ENCODE results near the gene SKIC2. TPM values are rescaled to one million over a fixed set of nuclear protein-coding genes. Genes with fewer than 3 reads are reported as not detected.
"Not testable (repeated sequence)": the region's sequence is repeated elsewhere in the genome, so short reads cannot be mapped to it uniquely, and the experiment has no call there.

The SKIC2 gene
- total RNA-seq, 1 experiment from 2014 or later = 68.0 TPM

DNA sequence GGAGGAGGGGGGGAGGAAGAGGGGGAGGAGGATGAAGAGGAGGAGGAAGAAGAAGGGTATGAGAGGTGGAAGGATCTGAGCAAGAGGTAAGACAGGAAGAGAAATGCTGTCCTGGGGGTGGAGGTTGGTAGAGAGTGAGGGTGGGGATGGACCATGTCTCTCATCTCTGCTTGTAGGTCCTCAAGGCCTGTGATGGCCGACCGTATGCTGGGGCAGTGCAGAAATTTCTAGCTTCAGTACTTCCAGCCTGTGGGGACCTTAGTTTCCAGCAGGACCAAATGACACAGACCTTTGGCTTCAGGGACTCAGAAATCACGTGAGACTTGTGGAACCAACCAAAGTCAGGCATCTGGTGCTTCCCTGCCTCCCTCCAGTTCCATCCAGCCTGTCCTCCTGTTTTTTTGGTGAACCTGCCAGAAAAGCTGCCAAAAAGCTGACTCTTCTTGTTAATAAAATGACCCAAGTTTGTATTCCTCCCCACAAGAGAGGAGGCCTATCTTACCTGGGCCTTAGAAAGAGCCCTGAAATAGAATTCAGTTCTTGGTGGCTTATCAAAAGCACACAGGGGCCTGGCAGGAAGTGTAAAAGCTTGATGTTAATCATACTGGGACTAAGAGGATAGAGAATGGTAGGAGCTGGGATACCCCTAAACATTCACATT lies 20.4 kb downstream of the SKIC2 start:
- intact Hi-C loops (cut with micrococcal nuclease) = no loop called here
- no TSS peak for BruUV-seq (replicated peaks)
- no peaks in the 10 kb centered on the region for H3K79me2 ChIP-seq (ENCODE audit: insufficient read depth, low read length)
- no peak overlapping the region for H3K4me2 ChIP-seq (ENCODE audit: low read length)
- no peaks in the 10 kb centered on the region for H3K9me3 ChIP-seq (ENCODE audit: control insufficient read depth in 1 of 2, insufficient read depth in 1 of 2, low read depth in 1 of 2, low read length in 2 of 2)
- H4K20me1 ChIP-seq (ENCODE audit: insufficient read depth) = no peaks in the 10 kb centered on the region
- H3K27me3 ChIP-seq (ENCODE audit: insufficient read depth, low read length) = no peaks in the 10 kb centered on the region
- DNase-seq (ENCODE audit: low read depth, low spot score) (no peak), ATAC-seq (no peak)
- CTCF ChIA-PET = no interaction called here
- no peaks in the 10 kb centered on the region for H3K4me1 ChIP-seq (ENCODE audit: control insufficient read depth in 1 of 2, insufficient read depth in 2 of 2, low read length in 2 of 2)
- no peaks in the 10 kb centered on the region for H3K36me3 ChIP-seq (ENCODE audit: control insufficient read depth in 1 of 2, insufficient read depth in 2 of 2, low read length in 2 of 2)
- no peak overlapping the region for H2AFZ ChIP-seq (ENCODE audit: low read depth, low read length, poor library complexity, severe bottlenecking)
- RAD21 ChIA-PET (ENCODE audit: low non-redundant PET in 1 of 2, low total read pairs in 2 of 2, uncharacterized antibody in 2 of 2, unreplicated experiment in 2 of 2) = no interaction called here
- no peaks in the 10 kb centered on the region for H3K9me2 ChIP-seq (ENCODE audit: insufficient read depth)
- TF ChIP-seq ELF1 (IDR thresholded peaks at IDR 0.05; ENCODE audit: borderline replicate concordance, low read depth) = no peak
- no peak for TF ChIP-seq SIN3A (IDR thresholded peaks at IDR 0.05; ENCODE audit: low read depth)
- no peak for TF ChIP-seq FOSL1 (IDR thresholded peaks at IDR 0.05; ENCODE audit: low read depth)
- TF ChIP-seq EGR1 (IDR thresholded peaks at IDR 0.05; ENCODE audit: low read depth) = no peak
- TF ChIP-seq ZFX (IDR thresholded peaks at IDR 0.05) = no peak
- TF ChIP-seq RAD21 (IDR thresholded peaks at IDR 0.05; ENCODE audit: low read depth) = no peak
- TF ChIP-seq TCF7L2 (IDR thresholded peaks at IDR 0.05; ENCODE audit: borderline replicate concordance, extremely low read depth, insufficient read depth, insufficient read length) = no peak
- H3K9ac ChIP-seq (ENCODE audit: low read length) = no peak overlapping the region
- POLR2A ChIA-PET = no interaction called here
- H3K27ac ChIP-seq (ENCODE audit: low read depth, low read length) = no peak overlapping the region
- no peak overlapping the region for H3K4me3 ChIP-seq (replicated peaks in 1 of 2; ENCODE audit: low read depth in 1 of 2, low read length in 2 of 2)

DNA sequence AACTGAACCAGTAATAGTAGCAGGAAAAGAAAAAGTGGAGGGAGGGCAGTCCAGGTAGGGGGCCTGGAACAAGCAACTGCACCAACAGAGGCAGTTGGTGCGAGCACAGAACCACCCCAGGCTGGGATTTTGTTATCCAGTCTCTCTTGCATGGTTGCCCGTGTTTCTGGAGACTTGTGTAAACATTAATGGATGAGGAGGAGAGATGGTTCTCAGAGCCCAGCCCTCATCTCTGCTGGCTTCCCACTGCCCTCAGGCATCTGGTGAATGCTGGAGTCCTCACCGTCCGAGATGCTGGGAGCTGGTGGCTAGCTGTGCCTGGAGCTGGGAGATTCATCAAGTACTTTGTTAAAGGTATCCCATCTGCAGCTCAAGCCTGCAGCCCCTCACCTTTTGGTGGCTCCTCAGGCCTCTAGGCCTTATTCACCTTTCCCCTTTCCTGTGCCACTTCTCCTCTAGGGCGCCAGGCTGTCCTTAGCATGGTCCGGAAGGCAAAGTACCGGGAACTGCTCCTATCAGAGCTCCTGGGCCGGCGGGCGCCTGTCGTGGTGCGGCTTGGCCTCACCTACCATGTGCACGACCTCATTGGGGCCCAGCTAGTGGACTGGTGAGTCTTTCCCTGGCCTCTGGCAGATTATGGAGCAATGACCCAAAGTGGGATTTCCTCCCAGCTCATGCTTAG lies 21.4 kb downstream of the SKIC2 start:
- H2AFZ ChIP-seq (ENCODE audit: low read depth, low read length, poor library complexity, severe bottlenecking); H3K27me3 ChIP-seq (ENCODE audit: insufficient read depth, low read length); H3K9me2 ChIP-seq (ENCODE audit: insufficient read depth); H3K4me3 ChIP-seq (replicated peaks in 1 of 2; ENCODE audit: low read depth in 1 of 2, low read length in 2 of 2); H3K4me2 ChIP-seq (ENCODE audit: low read length); H3K79me2 ChIP-seq (ENCODE audit: insufficient read depth, low read length); H3K27ac ChIP-seq (ENCODE audit: low read depth, low read length); BruUV-seq (replicated peaks); RAD21 ChIA-PET (ENCODE audit: low non-redundant PET in 1 of 2, low total read pairs in 2 of 2, uncharacterized antibody in 2 of 2, unreplicated experiment in 2 of 2); H3K9me3 ChIP-seq (ENCODE audit: control insufficient read depth in 1 of 2, insufficient read depth in 1 of 2, low read depth in 1 of 2, low read length in 2 of 2); ATAC-seq; intact Hi-C loops (cut with micrococcal nuclease); H3K4me1 ChIP-seq (ENCODE audit: control insufficient read depth in 1 of 2, insufficient read depth in 2 of 2, low read length in 2 of 2); H3K9ac ChIP-seq (ENCODE audit: low read length); DNase-seq (ENCODE audit: low read depth, low spot score); H4K20me1 ChIP-seq (ENCODE audit: insufficient read depth); POLR2A ChIA-PET; H3K36me3 ChIP-seq (ENCODE audit: control insufficient read depth in 1 of 2, insufficient read depth in 2 of 2, low read length in 2 of 2); CTCF ChIA-PET: not testable (repeated sequence)

DNA sequence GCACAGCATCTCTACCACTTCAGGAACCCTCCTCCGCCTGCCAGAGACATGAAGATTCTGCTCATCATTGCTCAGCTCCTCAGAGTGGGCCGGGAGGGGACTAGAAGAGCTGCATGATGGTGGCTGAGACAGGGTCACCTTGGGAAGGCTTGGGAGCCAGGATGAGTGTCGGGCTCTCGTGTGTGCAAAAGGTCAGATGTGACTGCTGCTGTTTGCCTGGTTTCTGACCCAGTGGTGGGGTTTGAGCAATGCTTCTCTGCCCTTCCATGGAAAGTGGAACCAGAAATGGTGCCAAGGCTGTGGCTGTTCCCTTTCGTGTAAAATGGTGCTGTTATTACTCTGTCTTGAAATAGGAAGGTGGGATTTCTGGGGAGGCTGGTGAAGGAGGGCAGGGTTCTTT lies 22.0 kb downstream of the SKIC2 start:
- RAD21 ChIA-PET (ENCODE audit: low non-redundant PET in 1 of 2, low total read pairs in 2 of 2, uncharacterized antibody in 2 of 2, unreplicated experiment in 2 of 2); DNase-seq (ENCODE audit: low read depth, low spot score); H2AFZ ChIP-seq (ENCODE audit: low read depth, low read length, poor library complexity, severe bottlenecking); H3K9me2 ChIP-seq (ENCODE audit: insufficient read depth); CTCF ChIA-PET; H3K36me3 ChIP-seq (ENCODE audit: control insufficient read depth in 1 of 2, insufficient read depth in 2 of 2, low read length in 2 of 2); BruUV-seq (replicated peaks); H3K9me3 ChIP-seq (ENCODE audit: control insufficient read depth in 1 of 2, insufficient read depth in 1 of 2, low read depth in 1 of 2, low read length in 2 of 2); POLR2A ChIA-PET; H3K4me1 ChIP-seq (ENCODE audit: control insufficient read depth in 1 of 2, insufficient read depth in 2 of 2, low read length in 2 of 2); ATAC-seq; H4K20me1 ChIP-seq (ENCODE audit: insufficient read depth); H3K79me2 ChIP-seq (ENCODE audit: insufficient read depth, low read length); H3K27me3 ChIP-seq (ENCODE audit: insufficient read depth, low read length); H3K4me2 ChIP-seq (ENCODE audit: low read length); H3K4me3 ChIP-seq (replicated peaks in 1 of 2; ENCODE audit: low read depth in 1 of 2, low read length in 2 of 2); H3K27ac ChIP-seq (ENCODE audit: low read depth, low read length); H3K9ac ChIP-seq (ENCODE audit: low read length); intact Hi-C loops (cut with micrococcal nuclease): not testable (repeated sequence)

DNA sequence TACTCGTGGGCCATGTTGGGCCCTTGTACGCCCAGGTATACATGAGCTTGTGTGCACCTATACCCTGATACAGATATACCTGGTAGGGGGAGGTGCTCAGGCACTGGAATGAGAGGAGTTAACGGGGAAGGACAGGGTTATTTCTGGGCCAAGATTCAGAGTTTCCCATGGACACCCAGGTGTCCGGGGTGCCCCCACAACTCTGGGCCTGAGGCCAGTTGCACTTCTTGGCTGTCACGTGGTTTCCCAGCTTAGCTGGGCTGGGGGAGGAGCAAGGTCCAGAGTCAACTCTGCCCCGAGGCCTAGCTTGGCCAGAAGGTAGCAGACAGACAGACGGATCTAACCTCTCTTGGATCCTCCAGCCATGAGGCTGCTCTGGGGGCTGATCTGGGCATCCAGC lies 22.8 kb downstream of the SKIC2 start, which contains the start of gene C4A:
Gene C4A (plus strand): TSS at position 314 of the 400 bp plus-strand sequence. CDS start 51 bp downstream, at position 365.
- RAD21 ChIA-PET (ENCODE audit: low non-redundant PET in 1 of 2, low total read pairs in 2 of 2, uncharacterized antibody in 2 of 2, unreplicated experiment in 2 of 2); H3K4me1 ChIP-seq (ENCODE audit: control insufficient read depth in 1 of 2, insufficient read depth in 2 of 2, low read length in 2 of 2); BruUV-seq (replicated peaks); H3K4me2 ChIP-seq (ENCODE audit: low read length); H3K27me3 ChIP-seq (ENCODE audit: insufficient read depth, low read length); H3K79me2 ChIP-seq (ENCODE audit: insufficient read depth, low read length); H3K4me3 ChIP-seq (replicated peaks in 1 of 2; ENCODE audit: low read depth in 1 of 2, low read length in 2 of 2); H3K36me3 ChIP-seq (ENCODE audit: control insufficient read depth in 1 of 2, insufficient read depth in 2 of 2, low read length in 2 of 2); H2AFZ ChIP-seq (ENCODE audit: low read depth, low read length, poor library complexity, severe bottlenecking); DNase-seq (ENCODE audit: low read depth, low spot score); H3K9ac ChIP-seq (ENCODE audit: low read length); intact Hi-C loops (cut with micrococcal nuclease); H4K20me1 ChIP-seq (ENCODE audit: insufficient read depth); POLR2A ChIA-PET; H3K9me3 ChIP-seq (ENCODE audit: control insufficient read depth in 1 of 2, insufficient read depth in 1 of 2, low read depth in 1 of 2, low read length in 2 of 2); H3K27ac ChIP-seq (ENCODE audit: low read depth, low read length); H3K9me2 ChIP-seq (ENCODE audit: insufficient read depth); ATAC-seq; CTCF ChIA-PET: not testable (repeated sequence)

Measured in HCT116 (cell line).